ENCODE data around the gene HNRNPL.

GRCh38 chr19:38867171-38867780 lies 17.5 kb upstream of the HNRNPL start:
- no peak for TF ChIP-seq CTCF (IDR thresholded peaks at IDR 0.05)
- TF ChIP-seq POLR2AphosphoS5 (IDR thresholded peaks at IDR 0.05; ENCODE audit: low read depth, low read length): no peak
- no peak for TF ChIP-seq TCF7L2 (IDR thresholded peaks at IDR 0.05; ENCODE audit: low read depth, low read length)
- no peak for TF ChIP-seq SIN3A (IDR thresholded peaks at IDR 0.05; ENCODE audit: borderline replicate concordance, insufficient read depth, low read depth, low read length)
- TF ChIP-seq REST (IDR thresholded peaks at IDR 0.05; ENCODE audit: insufficient read depth in 1 of 2, low read depth in 2 of 2, low read length in 1 of 2): no peak

Measured in Panc1 (cell line).